ENCODE measurements around the gene CCDC12. TPM values are rescaled to one million over a fixed set of nuclear protein-coding genes. Genes with fewer than 3 reads are reported as not detected.

The CCDC12 gene
- total RNA-seq, 1 experiment from 2014 or later = 47.3 TPM

DNA sequence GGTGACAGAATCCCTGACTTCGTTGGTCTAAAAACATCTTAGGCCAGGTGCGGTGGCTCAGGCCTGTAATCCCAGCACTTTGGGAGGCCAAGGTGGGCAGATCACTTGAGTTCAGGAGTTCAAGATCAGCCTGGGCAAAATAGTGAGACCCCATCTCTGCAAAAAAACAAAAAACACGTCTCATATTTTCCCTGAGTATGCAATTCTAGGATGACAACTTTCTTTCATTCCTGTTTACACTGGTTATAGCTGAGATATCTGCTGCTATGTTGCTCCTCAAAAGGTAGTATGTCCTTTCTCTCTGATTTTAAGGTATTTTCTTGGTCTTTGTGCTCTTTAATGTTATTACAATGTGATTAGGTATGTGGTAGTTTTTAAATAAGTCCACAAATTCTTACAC, 59.7 kb downstream of the CCDC12 start:
- H3K4me1 Mint-ChIP-seq (ENCODE audit: low read depth, unreplicated experiment) = peaks cover 9% of the 10 kb centered on the region
- no peak overlapping the region for H3K27ac Mint-ChIP-seq (ENCODE audit: unreplicated experiment)
- CTCF ChIA-PET = no interaction called here
- DNase-seq = no peak
- TF ChIP-seq, protein P1, sequence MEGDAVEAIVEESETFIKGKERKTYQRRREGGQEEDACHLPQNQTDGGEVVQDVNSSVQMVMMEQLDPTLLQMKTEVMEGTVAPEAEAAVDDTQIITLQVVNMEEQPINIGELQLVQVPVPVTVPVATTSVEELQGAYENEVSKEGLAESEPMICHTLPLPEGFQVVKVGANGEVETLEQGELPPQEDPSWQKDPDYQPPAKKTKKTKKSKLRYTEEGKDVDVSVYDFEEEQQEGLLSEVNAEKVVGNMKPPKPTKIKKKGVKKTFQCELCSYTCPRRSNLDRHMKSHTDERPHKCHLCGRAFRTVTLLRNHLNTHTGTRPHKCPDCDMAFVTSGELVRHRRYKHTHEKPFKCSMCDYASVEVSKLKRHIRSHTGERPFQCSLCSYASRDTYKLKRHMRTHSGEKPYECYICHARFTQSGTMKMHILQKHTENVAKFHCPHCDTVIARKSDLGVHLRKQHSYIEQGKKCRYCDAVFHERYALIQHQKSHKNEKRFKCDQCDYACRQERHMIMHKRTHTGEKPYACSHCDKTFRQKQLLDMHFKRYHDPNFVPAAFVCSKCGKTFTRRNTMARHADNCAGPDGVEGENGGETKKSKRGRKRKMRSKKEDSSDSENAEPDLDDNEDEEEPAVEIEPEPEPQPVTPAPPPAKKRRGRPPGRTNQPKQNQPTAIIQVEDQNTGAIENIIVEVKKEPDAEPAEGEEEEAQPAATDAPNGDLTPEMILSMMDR (IDR thresholded peaks at IDR 0.05; ENCODE audit: unreplicated experiment) = no peak
- peaks cover 22% of the 10 kb centered on the region for H3K36me3 Mint-ChIP-seq (ENCODE audit: insufficient read depth, unreplicated experiment)
- intact Hi-C loops (cut with micrococcal nuclease; ENCODE audit: unreplicated experiment) = no loop called here
- BruUV-seq (replicated peaks) = TSS peak; percentile 9
- no peak overlapping the region for H3K4me3 Mint-ChIP-seq (ENCODE audit: low read depth, unreplicated experiment)
- peaks cover 2% of the 10 kb centered on the region for H3K9me3 Mint-ChIP-seq (ENCODE audit: low read depth, unreplicated experiment)
- no peaks in the 10 kb centered on the region for H3K27me3 Mint-ChIP-seq (ENCODE audit: unreplicated experiment)

DNA sequence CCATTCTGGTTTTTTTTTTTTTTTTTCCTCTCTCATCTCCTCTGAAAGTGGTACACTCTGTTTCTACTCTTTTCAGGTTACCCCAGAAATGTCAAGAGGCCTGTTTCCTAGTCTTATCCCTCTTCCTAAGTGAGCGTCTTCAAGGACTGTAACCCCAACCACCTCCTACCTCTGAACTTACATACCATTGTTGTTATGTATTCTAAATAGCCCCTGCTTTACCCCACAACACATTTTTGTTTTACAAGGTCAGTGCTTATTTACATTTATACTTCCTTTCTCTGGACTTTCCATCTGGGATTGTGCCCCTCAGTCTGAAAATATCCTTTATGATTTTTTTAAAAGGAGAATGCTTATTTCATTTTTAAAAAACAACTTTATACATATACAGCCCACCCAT, 60.3 kb downstream of the CCDC12 start:
- TF ChIP-seq, protein P1 (IDR thresholded peaks at IDR 0.05; ENCODE audit: unreplicated experiment) = no peak
- H3K4me3 Mint-ChIP-seq (ENCODE audit: low read depth, unreplicated experiment) = no peak overlapping the region
- intact Hi-C loops (cut with micrococcal nuclease; ENCODE audit: unreplicated experiment) = no loop called here
- BruUV-seq (replicated peaks) = no TSS peak
- H3K4me1 Mint-ChIP-seq (ENCODE audit: low read depth, unreplicated experiment) = peaks cover 9% of the 10 kb centered on the region
- no peaks in the 10 kb centered on the region for H3K27me3 Mint-ChIP-seq (ENCODE audit: unreplicated experiment)
- H3K36me3 Mint-ChIP-seq (ENCODE audit: insufficient read depth, unreplicated experiment) = peaks cover 22% of the 10 kb centered on the region
- peaks cover 2% of the 10 kb centered on the region for H3K9me3 Mint-ChIP-seq (ENCODE audit: low read depth, unreplicated experiment)
- H3K27ac Mint-ChIP-seq (ENCODE audit: unreplicated experiment) = no peak overlapping the region
- DNase-seq = no peak
- CTCF ChIA-PET = no interaction called here

DNA sequence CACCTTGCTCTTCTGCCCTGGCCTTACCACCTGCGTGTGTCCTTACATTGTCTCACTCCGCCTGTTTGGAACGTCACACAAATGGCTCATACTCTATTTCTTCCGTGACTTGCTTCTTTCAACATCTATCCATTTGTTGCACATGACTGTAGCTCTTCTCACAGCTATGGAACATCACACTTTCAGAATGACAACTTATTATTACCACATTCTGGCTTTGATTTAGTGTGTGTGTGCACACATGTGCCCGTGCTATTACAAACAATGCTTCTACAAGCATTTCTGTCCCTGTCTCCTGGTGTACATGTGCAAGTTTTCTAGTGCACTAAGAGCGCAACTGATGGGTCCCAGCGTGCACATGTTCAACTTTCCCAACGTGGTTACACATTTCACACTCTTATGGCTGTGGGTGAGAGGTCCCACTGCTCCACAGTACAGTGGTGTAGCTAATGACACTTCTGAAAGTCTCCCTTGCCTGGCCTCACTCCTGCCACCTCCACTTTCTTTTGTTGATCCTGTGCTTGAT, 61.2 kb downstream of the CCDC12 start:
- TF ChIP-seq, protein P1 (IDR thresholded peaks at IDR 0.05; ENCODE audit: unreplicated experiment) = no peak
- peaks cover 9% of the 10 kb centered on the region for H3K4me1 Mint-ChIP-seq (ENCODE audit: low read depth, unreplicated experiment)
- DNase-seq = no peak
- peaks cover 2% of the 10 kb centered on the region for H3K9me3 Mint-ChIP-seq (ENCODE audit: low read depth, unreplicated experiment)
- no peak overlapping the region for H3K4me3 Mint-ChIP-seq (ENCODE audit: low read depth, unreplicated experiment)
- peaks cover 22% of the 10 kb centered on the region for H3K36me3 Mint-ChIP-seq (ENCODE audit: insufficient read depth, unreplicated experiment)
- intact Hi-C loops (cut with micrococcal nuclease; ENCODE audit: unreplicated experiment) = no loop called here
- no peaks in the 10 kb centered on the region for H3K27me3 Mint-ChIP-seq (ENCODE audit: unreplicated experiment)
- BruUV-seq (replicated peaks) = no TSS peak
- CTCF ChIA-PET = no interaction called here
- H3K27ac Mint-ChIP-seq (ENCODE audit: unreplicated experiment) = no peak overlapping the region

DNA sequence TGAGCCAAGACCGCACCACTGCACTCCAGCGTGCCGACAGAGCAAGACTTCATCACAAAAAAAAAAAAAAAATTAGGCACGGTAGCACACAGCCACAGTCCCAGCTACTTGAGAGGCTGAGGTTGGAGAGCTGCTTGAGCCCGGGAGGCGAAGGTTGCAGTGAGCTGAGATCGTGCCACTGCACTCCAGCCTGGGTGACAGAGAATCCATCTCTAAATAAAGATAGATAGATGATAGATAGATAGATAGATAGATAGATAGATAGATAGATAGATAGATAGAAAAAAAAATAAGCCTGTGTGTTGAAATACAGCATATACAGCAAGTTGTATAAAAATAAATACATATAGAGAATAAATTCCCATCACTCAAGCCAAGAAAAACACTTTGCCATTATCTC, 61.7 kb downstream of the CCDC12 start:
- Mint-ChIP-seq H3K27ac (ENCODE audit: unreplicated experiment) (no peak overlapping the region), H3K4me1 (ENCODE audit: low read depth, unreplicated experiment) (peaks cover 9% of the 10 kb centered on the region), H3K36me3 (ENCODE audit: insufficient read depth, unreplicated experiment) (peaks cover 17% of the 10 kb centered on the region), H3K27me3 (ENCODE audit: unreplicated experiment) (no peaks in the 10 kb centered on the region), H3K4me3 (ENCODE audit: low read depth, unreplicated experiment) (no peak overlapping the region), H3K9me3 (ENCODE audit: low read depth, unreplicated experiment) (peaks cover 2% of the 10 kb centered on the region)
- CTCF ChIA-PET = no interaction called here
- no peak for DNase-seq
- BruUV-seq (replicated peaks) = no TSS peak
- TF ChIP-seq, protein P1 (IDR thresholded peaks at IDR 0.05; ENCODE audit: unreplicated experiment) = no peak
- intact Hi-C loops (cut with micrococcal nuclease; ENCODE audit: unreplicated experiment) = no loop called here

Measured in Calu3 (cell line).